ENCODE results near the gene POGK. TPM values are rescaled to one million over a fixed set of nuclear protein-coding genes. Genes with fewer than 3 reads are reported as not detected.

POGK gene
- total and polyA plus RNA-seq, 10 donors: 7.3 to 42.6 (median 34.9) TPM

- Histone ChIP-seq H3K4me1 (peaks cover 0 to 17% (median 0%) of the 10 kb centered on the region in 6 donors), H3K27me3 (replicated peaks in 1 of 7) (no peaks in the 10 kb centered on the region), H3K36me3 (no peaks in the 10 kb centered on the region), H3K27ac (no peak overlapping the region), H3K9me3 (peaks cover 0 to 13% (median 11%) of the 10 kb centered on the region in 8 donors), H3K4me3 (no peak overlapping the region)
- DNase-seq: no peak
- TF ChIP-seq CTCF (IDR thresholded peaks at IDR 0.05 in 8 of 11, conservative IDR thresholded peaks at IDR 0.05 in 3 of 11): no peak
- TF ChIP-seq POLR2A (IDR thresholded peaks at IDR 0.05): no peak
- TF ChIP-seq POLR2AphosphoS5 (IDR thresholded peaks at IDR 0.05): no peak
- 30 to 41% (median 35%) methylated on average over 1 of the region's 1 CpG for WGBS, 5 donors
- intact Hi-C loops (cut with DNase I; ENCODE audit: low total_unique reads): no loop called here
These were observed 63.0 kb downstream of the POGK start for GRCh38 chr1:166902279-166902678.

GRCh38 chr1:166903232-166903631 is 64.0 kb downstream of the POGK start:
- TF ChIP-seq CTCF (IDR thresholded peaks at IDR 0.05 in 8 of 11, conservative IDR thresholded peaks at IDR 0.05 in 3 of 11): no peak
- TF ChIP-seq POLR2A (IDR thresholded peaks at IDR 0.05): no peak
- TF ChIP-seq POLR2AphosphoS5 (IDR thresholded peaks at IDR 0.05): no peak
- intact Hi-C loops (cut with DNase I; ENCODE audit: low total_unique reads): no loop called here
- WGBS, 5 donors: 24 to 41% (median 30%) methylated on average over 1 of the region's 1 CpG
- no peak for DNase-seq
- Histone ChIP-seq H3K9me3 (peaks cover 0 to 3% (median 2%) of the 10 kb centered on the region in 8 donors), H3K4me3 (no peak overlapping the region), H3K36me3 (no peaks in the 10 kb centered on the region), H3K27me3 (replicated peaks in 1 of 7) (no peaks in the 10 kb centered on the region), H3K4me1 (peaks cover 0 to 17% (median 0%) of the 10 kb centered on the region in 6 donors), H3K27ac (no peak overlapping the region)

- Histone ChIP-seq H3K4me1 (peaks cover 0 to 17% (median 0%) of the 10 kb centered on the region in 6 donors), H3K27me3 (replicated peaks in 1 of 7) (no peaks in the 10 kb centered on the region), H3K4me3 (no peak overlapping the region), H3K36me3 (no peaks in the 10 kb centered on the region), H3K27ac (no peak overlapping the region), H3K9me3 (no peaks in the 10 kb centered on the region)
- intact Hi-C loops (cut with DNase I; ENCODE audit: low total_unique reads): no loop called here
- no peak for DNase-seq
- no peak for TF ChIP-seq POLR2AphosphoS5 (IDR thresholded peaks at IDR 0.05)
- TF ChIP-seq POLR2A (IDR thresholded peaks at IDR 0.05): no peak
- no peak for TF ChIP-seq CTCF (IDR thresholded peaks at IDR 0.05 in 8 of 11, conservative IDR thresholded peaks at IDR 0.05 in 3 of 11)
- WGBS, 5 donors: 58 to 76% (median 72%) methylated on average over 2 of the region's 2 CpGs
These were observed 65.9 kb downstream of the POGK start for GRCh38 chr1:166905136-166905535.

- TF ChIP-seq POLR2AphosphoS5 (IDR thresholded peaks at IDR 0.05): no peak
- TF ChIP-seq POLR2A (IDR thresholded peaks at IDR 0.05): no peak
- no peak for TF ChIP-seq CTCF (IDR thresholded peaks at IDR 0.05 in 8 of 11, conservative IDR thresholded peaks at IDR 0.05 in 3 of 11)
These were observed 66.6 kb downstream of the POGK start for GRCh38 chr1:166905900-166906299.

More at GRCh38 chr1:166905900-166906299, 66.6 kb downstream of the POGK start:
- peaks cover 0 to 21% (median 0%) of the 10 kb centered on the region in 6 donors for H3K4me1 ChIP-seq
- no peak overlapping the region for H3K27ac ChIP-seq
- no peaks in the 10 kb centered on the region for H3K9me3 ChIP-seq
- intact Hi-C loops (cut with DNase I; ENCODE audit: low total_unique reads): no loop called here
- no peak overlapping the region for H3K4me3 ChIP-seq
- DNase-seq: no peak
- no peaks in the 10 kb centered on the region for H3K36me3 ChIP-seq
- no peaks in the 10 kb centered on the region for H3K27me3 ChIP-seq (replicated peaks in 1 of 7)
- 75 to 92% (median 88%) methylated on average over 3 of the region's 3 CpGs for WGBS, 5 donors

Other genes with a start within 250 kb of the POGK start
- gene TADA1, start 36.8 kb downstream of the POGK start, total RNA-seq: 10 to 100 TPM in 4 of 7 donors, 1 to 10 TPM in 3; 9.1 to 15.7 (median 10.2) TPM
- gene TADA1, start 36.8 kb downstream of the POGK start, polyA plus RNA-seq: 10 to 100 TPM in 2 of 3 donors, 1 to 10 TPM in 1; 8.6 to 11.7 (median 10.3) TPM
- 1 to 10 TPM in 1 of 7 donors, under 1 TPM in 6; 0.17 to 1.4 (median 0.41) TPM for gene ILDR2, start 136.1 kb downstream of the POGK start, total RNA-seq
- under 1 TPM; under 0.01 to 0.13 (median 0.05) TPM for gene ILDR2, start 136.1 kb downstream of the POGK start, polyA plus RNA-seq
- not detected for gene MAEL, start 149.8 kb downstream of the POGK start, total RNA-seq
- under 1 TPM in 1 of 3 donors, not detected in 2; 0.05 TPM for gene MAEL, start 149.8 kb downstream of the POGK start, polyA plus RNA-seq